GM18867 (cell line): ENCODE measurements around the gene CFB.
"Not testable (repeated sequence)": the region's sequence is repeated elsewhere in the genome, so short reads cannot be mapped to it uniquely, and the experiment has no call there.

Experiments used
- ATAC-seq: cut with Tn5 transposase; IDR thresholded peaks from one replicate; pipeline ENCODE4 v1.9.1; 2021; ENCODE audit warnings: mild to moderate bottlenecking, moderate library complexity; ENCODE audit not compliant: unreplicated experiment

The CFB gene

DNA sequence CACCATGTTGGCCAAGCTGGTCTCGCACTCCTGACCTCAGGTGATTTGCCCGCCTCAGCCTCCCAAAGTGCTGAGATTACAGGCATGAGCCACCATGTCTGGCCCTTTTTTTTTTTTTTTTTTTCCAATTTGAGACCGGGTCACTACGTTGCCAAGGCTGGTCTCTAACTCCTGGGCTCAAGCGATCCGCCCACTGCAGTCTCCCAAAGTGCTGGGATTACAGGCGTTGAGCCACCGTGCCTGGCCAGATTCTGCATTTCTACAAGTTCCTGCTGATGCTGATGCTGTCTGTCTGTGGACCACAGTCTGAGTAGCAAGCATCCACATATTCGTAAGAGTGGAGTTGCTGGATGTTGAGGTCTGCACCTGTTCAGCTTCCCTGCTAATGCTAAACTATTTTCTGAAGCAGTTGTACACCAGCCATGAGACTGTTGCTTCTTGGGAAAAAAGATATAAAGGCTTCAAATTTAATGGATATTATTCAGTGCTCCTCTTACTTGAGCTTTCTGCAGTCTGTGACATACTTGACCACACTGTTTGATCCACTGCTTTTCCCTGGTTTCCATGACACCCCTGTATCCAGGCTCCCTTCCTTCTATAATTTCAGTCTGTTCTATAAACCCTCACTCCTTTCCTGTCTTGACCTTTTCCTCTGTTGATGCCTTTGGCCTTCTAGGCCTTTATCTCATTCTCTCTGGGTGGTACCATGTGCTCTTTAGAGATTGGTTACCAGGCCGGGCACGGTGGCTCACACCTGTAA is 33.9 kb upstream of the CFB start:
- ATAC-seq: no peak

DNA sequence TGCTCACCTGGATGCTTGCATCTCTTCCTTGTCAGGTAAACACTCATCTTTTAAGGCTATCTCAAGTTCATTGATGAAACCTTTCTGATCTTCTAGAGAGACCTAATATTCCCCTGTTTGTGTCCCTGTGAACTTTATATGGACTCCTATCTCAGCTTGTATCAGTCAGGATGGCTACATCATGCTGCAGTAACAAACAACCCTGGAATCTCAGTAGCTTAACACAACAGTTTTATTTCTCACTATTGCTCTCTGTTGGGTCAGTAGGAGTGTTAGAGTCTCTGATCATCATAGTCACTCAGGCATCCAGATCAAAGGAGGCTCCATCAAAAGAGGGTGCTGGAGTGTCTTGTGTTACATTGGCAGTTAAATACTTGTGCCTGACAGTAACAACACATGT is 30.5 kb upstream of the CFB start:
- ATAC-seq: no peak

DNA sequence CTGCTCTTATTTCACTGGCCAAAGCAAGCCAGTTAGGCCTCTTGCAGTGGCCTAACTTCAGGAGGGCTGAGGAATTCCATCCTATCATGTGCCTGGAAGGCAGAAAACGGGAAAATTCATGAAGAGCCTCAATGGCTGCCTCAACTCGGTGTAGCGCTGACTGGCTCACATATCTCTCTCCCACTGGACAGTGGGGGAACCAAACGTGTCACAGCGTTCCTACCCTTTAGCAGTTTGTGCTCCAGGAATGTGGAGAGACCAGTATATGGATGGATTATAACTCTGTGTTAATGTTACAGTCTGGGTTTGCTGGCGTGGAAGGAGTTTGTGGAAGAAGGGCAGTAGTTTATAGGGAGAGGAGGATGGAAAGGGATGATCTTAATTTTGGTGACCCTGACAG is 30.1 kb upstream of the CFB start:
- ATAC-seq: no peak

DNA sequence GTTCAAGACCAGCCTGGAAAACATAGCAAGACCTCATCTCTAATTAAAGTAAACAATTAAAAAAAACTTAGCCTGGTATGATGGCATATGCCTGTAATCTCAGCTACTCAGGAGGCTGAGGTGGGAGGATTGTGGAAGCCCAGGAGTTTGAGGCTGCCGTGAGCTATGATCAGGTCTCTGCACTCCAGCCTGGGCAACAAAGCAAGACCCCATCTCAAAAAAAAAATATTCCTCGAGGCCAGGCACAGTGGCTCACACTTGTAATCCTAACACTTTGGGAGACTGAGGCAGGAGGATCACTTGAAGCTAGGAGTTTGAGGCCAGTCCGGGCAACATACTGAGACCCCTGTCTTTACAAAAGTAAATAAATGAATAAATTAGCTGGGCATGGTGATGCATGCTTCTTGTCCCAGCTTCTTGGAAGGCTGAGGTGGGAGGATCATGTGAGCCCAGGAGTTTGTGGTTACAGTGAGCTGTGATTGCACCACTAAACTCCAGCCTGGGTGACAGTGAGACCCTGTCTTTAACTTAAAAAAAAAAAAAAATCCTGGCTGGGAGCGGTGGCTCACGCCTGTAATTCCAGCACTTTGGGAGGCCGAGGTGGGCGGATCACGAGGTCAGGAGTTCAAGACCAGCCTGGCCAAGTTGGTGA is 27.7 kb upstream of the CFB start:
- ATAC-seq: no peak

- no peak for ATAC-seq
Measured at GRCh38 chr6:31919624-31920303, 26.1 kb upstream of the CFB start.

DNA sequence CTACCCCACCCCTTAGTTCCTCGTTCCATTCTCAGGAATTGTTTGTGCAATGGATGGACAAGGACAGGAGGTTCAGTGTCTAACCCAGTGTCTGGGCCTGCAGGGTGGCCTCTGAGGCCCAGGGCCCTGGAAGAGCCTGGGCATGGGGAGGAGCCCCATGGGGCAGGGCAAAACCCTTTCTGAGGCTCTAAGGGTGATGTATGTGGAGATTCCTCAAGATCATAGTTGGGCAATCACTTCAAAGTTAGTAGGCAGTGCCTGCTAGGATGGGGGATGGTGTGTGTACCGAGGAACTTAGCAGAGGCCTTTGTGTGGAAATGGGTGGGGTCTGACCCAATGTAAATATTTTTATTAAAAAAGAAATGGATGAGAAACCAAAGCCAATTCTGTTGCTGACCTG is 25.1 kb upstream of the CFB start:
- no peak for ATAC-seq

DNA sequence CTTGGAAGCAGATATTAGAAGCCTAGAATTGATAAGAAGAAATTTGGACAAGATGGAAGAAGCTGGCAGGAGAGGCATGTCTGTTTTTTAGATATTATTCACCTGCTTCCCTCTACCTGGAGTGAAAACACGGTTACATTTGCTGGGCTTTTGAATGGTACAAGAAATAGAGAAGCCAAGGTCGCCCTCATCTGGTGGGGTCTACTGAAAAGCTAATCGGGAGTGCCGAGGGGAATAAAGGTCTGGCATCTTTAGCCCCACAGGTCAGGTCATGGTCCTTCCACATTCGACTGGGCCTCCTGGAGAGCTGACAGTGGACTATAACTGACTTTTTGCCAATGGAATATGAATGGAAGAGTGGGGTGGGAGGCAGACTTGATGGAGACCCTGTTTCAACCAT is 23.0 kb upstream of the CFB start:
- ATAC-seq: no peak

DNA sequence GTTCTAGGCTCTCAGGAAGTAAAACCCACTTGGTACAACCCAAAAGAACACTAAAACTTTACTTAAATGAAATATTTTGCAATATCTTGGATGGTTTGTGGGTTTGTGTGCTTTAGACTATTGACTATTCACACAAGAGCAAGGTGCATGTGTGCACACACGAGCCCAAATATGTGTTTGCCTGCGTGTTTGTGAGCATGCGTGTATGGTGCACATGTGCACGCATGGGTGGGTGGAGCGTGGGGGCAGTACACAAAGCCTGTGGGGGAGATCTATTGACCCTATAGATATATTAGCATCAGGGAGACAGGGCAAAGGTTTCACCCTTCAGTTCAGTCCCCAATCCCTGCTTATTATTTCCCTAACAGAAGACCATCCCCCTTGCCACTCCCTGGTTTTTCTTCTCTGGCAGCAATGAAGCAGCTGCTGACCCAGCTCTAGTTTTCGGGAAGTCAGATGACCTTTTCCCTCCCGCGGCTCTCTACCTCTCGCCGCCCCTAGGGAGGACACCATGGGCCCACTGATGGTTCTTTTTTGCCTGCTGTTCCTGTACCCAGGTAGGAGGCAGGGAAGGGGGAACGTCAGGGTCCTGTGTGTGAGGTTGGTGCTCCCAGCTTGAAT is 18.5 kb upstream of the CFB start, which contains the start of gene C2:
Gene C2 (plus strand): TSS at position 476 of the 621 bp plus-strand sequence. CDS start 36 bp downstream, at position 512.
- ATAC-seq: no peak

- ATAC-seq: no peak
Measured at GRCh38 chr6:31927863-31928671, 17.8 kb upstream of the CFB start.

- ATAC-seq: no peak
Measured at GRCh38 chr6:31928672-31928939, 17.3 kb upstream of the CFB start.

- no peak for ATAC-seq
Measured at GRCh38 chr6:31930962-31931361, 14.9 kb upstream of the CFB start.

- ATAC-seq: not testable (repeated sequence)
Measured at GRCh38 chr6:31932137-31932536, 13.8 kb upstream of the CFB start.

- ATAC-seq: no peak
Measured at GRCh38 chr6:31933537-31933936, 12.4 kb upstream of the CFB start.

DNA sequence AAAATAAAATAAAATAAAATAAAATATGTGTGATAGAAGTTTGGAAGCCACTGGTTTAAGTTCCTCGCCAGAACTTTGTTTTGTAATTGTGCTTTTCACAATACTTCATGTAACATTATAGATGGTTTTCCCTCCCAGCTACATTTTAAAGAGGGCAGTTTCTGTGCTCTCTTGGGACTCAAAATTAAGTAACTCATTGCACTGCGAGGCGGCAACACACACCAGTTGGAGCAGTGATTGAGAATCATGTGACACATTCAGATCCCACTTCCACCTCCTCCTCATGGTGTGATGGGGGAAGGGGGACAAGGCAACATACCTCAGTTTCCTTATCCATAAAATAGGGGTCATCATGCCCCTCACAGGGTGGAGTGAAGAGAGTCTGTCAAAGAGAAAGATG is 10.9 kb upstream of the CFB start:
- no peak for ATAC-seq

DNA sequence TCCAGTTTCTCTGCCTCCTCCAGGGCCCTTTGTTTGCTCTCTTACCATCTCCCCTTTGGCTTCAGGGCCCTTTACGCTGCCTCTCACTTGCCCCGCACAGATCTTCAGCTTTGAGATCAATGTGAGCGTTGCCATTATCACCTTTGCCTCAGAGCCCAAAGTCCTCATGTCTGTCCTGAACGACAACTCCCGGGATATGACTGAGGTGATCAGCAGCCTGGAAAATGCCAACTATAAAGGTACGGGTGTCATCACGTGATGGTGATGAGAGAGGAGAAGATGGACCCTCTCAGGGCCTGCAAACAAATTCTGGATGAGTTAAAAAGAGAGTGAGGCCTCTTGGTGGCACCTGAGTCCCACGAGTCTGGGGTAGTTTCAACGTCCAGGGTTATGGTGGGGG is 10.1 kb upstream of the CFB start:
- ATAC-seq: no peak

GRCh38 chr6:31940256-31940664 is 5.6 kb upstream of the CFB start:
- no peak for ATAC-seq

DNA sequence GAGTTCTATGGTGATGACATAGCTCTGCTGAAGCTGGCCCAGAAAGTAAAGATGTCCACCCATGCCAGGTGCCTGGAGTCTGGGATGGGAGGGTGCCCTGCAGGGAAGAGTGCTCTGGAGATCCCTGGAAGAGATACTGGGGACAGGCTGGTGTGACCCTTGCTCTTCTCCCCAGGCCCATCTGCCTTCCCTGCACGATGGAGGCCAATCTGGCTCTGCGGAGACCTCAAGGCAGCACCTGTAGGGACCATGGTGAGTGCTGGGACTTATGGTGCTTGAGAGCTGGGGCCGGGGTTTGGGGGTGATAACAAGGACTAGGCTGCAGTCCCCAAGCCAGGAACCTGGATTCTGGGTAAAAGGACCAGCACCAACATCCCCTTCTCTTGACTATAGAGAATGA is 2.2 kb upstream of the CFB start:
- ATAC-seq: no peak

- ATAC-seq: no peak
Measured at GRCh38 chr6:31945154-31945506, 765 bp upstream of the CFB start.

DNA sequence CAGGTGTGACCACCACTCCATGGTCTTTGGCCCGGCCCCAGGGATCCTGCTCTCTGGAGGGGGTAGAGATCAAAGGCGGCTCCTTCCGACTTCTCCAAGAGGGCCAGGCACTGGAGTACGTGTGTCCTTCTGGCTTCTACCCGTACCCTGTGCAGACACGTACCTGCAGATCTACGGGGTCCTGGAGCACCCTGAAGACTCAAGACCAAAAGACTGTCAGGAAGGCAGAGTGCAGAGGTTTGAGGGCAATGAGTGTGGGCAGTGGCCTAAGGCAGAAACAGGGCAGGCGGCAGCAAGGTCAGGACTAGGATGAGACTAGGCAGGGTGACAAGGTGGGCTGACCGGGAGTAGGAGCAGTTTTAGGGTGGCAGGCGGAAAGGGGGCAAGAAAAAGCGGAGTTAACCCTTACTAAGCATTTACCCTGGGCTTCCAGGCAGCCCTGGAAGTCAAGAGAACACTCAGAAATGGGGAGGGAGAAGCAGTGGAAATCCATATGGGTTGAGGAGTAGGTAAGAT is 533 bp downstream of the CFB start:
- ATAC-seq: no peak

DNA sequence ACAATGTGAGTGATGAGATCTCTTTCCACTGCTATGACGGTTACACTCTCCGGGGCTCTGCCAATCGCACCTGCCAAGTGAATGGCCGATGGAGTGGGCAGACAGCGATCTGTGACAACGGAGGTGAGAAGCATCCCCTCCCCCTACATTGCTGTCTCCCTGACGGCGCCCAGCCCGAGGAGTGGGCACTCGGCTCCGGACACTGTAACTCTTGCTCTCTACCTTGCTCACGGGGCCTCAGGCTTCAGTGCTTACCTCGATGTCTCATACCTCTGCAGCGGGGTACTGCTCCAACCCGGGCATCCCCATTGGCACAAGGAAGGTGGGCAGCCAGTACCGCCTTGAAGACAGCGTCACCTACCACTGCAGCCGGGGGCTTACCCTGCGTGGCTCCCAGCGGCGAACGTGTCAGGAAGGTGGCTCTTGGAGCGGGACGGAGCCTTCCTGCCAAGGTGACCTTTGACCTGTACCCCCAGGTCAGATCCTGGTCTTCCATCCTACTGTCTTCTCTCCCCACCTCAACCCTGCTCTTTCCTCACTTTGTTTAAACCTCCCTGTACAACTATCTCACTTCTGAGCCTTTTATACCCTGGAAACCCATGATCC is 1.3 kb downstream of the CFB start:
- no peak for ATAC-seq
